ENCODE measurements around the gene OTOG. TPM values are rescaled to one million over a fixed set of nuclear protein-coding genes. Genes with fewer than 3 reads are reported as not detected.

The OTOG gene
- total RNA-seq, 1 donor from 2014 or later = not detected

- intact Hi-C loops (cut with micrococcal nuclease) = no loop called here
Observed at GRCh38 chr11:17560281-17561110, 13.4 kb downstream of the OTOG start.

DNA sequence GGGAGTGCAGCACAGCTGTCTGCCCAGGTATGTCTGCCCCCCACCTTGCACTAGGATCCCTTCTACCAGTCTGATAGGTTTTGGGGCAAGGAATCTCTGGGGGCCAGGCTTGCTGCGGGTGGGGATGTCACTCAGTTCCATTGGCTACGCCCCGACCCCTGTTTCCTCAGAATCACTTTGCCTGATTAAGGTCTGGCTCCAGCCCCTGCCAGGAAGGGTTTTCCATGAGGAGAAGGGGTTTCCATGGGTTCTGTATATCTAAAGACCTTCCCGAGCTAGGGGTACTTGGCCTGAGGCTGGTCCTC, 14.0 kb downstream of the OTOG start:
- intact Hi-C loops (cut with micrococcal nuclease) = no loop called here

- intact Hi-C loops (cut with micrococcal nuclease) = no loop called here
Observed at GRCh38 chr11:17561526-17561925, 14.5 kb downstream of the OTOG start.

DNA sequence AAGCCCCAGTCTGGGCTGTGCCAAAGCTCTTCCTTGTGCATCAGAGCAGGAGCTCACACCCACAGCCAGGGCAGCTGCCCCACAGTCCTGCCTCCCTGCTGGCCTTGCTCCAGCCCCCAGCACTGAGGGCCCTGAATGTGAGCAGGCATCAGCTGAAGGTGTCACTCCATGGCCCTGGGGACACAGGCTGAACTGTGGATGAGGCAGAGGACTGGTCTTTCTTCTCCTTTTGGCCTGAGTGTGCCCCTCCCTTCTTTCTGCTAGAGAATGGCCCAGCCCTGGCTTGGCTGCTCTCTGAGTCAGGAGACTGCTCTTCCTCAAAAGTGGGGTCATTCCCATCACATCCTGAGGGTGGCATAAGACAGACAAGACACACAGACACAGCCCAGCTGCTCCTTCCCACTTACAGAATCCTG, 16.2 kb downstream of the OTOG start:
- intact Hi-C loops (cut with micrococcal nuclease) = no loop called here

GRCh38 chr11:17563961-17564686, 17.1 kb downstream of the OTOG start:
- intact Hi-C loops (cut with micrococcal nuclease) = no loop called here

GRCh38 chr11:17564687-17565042, 17.6 kb downstream of the OTOG start:
- intact Hi-C loops (cut with micrococcal nuclease) = no loop called here

GRCh38 chr11:17568944-17569343, 21.9 kb downstream of the OTOG start:
- intact Hi-C loops (cut with micrococcal nuclease) = no loop called here

DNA sequence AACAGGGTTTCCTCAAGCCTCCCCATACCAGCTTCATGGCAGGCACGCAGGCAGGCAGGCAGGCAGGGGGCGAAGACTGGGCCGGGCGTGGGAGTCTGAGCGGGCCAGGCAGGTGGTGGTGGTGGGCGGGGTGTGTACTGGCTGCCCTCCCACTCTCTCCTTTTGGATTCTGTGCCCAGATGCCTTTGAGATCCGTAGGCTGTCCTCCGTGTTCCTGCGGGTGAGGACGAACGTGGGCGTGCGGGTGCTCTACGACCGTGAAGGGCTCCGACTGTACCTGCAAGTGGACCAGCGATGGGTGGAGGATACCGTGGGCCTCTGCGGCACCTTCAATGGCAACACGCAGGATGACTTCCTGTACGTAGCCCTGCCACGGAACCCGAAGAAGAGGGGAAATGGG, 23.0 kb downstream of the OTOG start:
- intact Hi-C loops (cut with micrococcal nuclease) = no loop called here

GRCh38 chr11:17571431-17572358, 24.6 kb downstream of the OTOG start:
- intact Hi-C loops (cut with micrococcal nuclease) = no loop called here

DNA sequence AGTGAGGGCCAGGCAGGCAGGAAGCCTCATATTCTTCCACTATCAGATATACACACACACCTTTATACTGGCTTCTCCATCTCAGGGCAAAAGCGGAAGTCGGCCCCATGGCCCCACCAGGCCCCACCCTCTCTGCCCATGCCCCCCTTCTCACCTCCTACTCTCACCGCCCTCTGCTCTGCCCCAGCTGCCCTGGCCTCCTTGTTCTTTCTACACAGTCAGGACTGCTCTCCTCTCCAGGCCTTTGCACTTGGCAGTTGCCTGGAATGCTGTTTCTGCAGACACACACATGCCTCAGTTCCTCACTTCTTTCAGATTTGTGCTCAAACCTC, 25.3 kb downstream of the OTOG start:
- intact Hi-C loops (cut with micrococcal nuclease) = no loop called here

DNA sequence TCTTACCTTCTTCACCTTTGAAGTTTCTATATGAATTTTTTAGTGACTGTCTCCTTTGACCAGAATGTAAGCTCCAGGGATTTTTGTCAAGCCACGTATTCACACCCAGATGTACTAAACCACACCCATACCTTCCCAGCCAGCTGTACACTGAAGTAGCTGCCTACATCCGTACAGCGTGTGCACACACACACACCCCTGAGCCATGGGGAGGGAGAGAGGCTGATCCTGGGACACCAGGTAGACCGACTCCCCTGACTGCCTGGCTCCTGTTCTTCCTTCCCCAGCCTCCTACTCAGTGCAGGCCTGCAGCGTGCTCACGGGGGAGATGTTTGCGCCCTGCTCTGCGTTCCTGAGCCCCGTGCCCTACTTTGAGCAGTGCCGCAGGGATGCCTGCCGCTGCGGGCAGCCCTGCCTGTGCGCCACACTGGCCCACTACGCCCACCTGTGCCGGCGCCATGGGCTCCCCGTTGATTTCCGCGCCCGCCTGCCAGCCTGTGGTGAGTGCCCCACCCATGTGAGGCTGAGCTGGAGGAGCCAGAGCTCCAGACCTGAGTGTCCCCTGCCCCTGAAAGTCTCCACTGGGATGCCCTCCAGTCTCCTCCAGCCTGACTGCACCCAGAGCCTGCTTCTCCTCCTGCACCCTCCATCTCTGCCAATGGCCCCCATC, 25.9 kb downstream of the OTOG start:
- intact Hi-C loops (cut with micrococcal nuclease) = no loop called here

DNA sequence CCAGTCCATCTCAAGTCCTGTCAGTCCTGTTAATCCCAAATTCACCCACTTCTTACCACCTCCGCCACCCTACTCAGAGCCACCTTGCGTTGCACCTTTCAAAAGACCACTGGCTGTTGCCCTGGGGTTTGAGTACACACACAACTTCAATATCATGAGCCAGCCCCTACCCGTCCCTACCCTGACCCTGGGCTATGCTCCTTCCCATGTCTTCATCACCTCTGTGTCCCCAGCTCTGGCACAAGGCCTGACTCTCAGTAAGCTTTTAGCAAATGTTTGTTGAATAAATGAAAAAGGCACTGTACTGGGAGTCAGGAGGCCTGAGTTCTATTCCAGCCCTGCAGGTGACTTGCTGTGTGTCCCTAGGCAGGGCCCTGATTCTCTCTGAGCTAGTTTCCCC, 26.5 kb downstream of the OTOG start:
- intact Hi-C loops (cut with micrococcal nuclease) = no loop called here

GRCh38 chr11:17574141-17575091, 27.4 kb downstream of the OTOG start:
- intact Hi-C loops (cut with micrococcal nuclease) = no loop called here

GRCh38 chr11:17575431-17576425, 28.7 kb downstream of the OTOG start:
- intact Hi-C loops (cut with micrococcal nuclease) = no loop called here

DNA sequence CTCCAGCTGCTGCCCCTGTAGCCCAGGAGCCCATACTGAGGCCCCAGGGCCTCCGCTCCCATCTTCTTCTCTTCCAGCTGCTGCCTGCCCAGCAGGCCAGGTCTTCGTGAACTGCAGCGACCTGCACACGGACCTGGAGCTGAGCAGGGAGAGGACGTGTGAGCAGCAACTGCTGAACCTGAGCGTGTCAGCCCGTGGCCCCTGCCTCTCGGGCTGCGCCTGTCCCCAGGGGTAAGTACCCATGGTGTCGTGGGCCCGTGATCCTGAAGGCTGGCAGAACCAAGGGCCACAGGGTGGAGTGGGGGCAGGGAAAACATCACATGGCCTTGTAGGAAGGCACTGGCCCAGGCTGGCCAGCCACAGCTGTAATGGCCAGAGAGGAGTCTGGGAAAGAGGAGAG, 31.2 kb downstream of the OTOG start:
- intact Hi-C loops (cut with micrococcal nuclease) = no loop called here

DNA sequence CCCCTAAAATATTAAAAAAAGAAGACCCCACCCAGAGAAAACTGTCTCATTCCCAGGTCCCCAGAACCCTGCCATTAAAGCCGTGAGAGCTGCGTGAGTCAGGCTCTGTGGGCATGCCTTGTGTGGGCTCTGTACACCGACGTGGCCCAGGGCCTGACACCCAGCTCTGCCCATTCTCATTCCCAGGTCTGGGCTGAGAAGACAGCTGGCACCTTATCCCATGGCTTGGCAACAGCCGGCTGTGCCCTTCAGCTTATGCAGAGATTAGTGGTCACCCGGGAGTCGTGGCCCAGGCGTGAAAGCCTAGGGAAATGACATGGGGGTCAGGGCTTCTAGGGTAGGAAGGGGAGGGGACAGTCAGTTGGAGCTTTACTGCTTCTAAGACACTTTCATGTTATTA, 31.9 kb downstream of the OTOG start:
- intact Hi-C loops (cut with micrococcal nuclease) = no loop called here

DNA sequence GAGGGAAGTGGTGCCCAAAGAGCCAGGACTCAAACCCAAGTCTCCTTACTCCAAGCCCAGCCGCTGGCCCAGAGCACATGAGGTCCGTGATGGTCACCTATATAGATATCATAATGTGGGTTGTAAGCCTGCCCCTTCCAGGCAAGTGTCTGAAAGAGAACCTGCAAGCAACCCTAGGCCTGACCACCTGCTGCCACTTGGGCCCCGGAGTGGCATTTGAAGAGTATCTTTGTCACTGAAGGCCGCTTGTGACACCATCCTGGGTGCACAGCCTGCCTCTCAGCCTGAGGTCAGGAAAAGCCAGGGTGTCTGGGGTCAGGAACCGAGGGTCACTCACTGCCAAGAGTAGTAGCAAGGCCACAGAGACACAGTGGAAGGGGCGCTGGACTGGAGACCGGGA, 32.4 kb downstream of the OTOG start:
- intact Hi-C loops (cut with micrococcal nuclease) = no loop called here

DNA sequence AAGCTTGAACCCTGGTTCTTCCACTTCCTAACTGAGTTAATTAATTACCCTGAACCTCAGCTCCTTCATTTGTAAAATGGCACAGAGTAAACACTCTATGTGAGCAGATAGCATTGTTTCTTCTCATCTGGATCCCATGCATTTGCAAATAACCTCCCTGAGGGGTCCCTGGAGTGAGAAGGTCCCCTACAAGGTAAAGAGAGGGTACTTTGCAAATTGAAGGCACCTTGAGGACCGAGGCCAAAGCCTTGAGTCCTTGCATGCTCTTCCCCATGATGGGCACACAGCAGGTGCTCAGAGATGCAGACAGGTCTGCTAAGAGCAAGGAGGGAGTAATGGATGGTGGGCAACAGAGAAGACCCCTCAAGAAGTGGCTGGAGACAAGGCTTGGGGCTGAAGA, 33.2 kb downstream of the OTOG start:
- intact Hi-C loops (cut with micrococcal nuclease) = no loop called here

DNA sequence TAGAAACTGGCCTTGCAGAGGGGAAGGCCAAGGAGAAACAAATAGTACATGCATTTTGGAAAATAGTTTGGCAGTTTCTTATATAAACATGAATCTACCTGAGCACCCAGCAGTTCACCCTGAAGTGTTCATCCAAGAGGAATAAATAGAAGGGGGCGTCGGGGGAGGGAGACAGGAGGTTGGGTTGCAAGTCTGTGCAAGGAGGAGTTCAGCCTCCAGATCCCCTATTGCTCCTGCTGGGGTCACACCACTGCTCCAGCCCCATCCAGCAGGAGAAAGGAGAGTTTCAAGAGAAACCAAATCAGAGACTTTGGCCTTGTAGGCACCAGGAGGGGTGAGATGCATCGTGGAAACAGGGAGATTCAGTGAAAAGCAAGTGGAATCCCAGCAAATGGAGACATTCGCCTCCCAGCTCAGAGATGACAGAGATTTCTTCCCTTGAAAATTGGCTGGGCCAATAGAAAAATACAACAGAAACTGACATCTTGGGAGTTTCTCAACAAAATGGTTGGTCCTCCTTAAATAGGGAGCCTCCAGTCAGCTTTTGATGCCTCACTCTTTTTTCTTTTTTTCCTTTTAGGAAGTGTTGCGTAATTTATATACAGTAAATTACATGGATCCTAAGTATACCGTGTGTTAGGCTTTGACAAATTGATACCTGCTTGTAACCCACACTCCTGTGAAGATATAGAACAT, 34.1 kb downstream of the OTOG start:
- intact Hi-C loops (cut with micrococcal nuclease) = no loop called here

Measured in T-helper 1 cell treated with Interleukin-12 subunit alpha and Interleukin-12 subunit beta and Interleukin-4 antibody, amounts not matched to agents 30 ng/mL and 1 ng/mL, for 36 hours (primary cell).